GM19025 (cell line): ENCODE data around the gene EPS8L1.

Source experiments
- ATAC-seq: cut with Tn5 transposase; IDR thresholded peaks from one replicate; pipeline ENCODE4 v1.9.1; 2021; ENCODE audit warnings: mild to moderate bottlenecking, low read depth, moderate library complexity; ENCODE audit not compliant: unreplicated experiment

EPS8L1 gene

GRCh38 chr19:55079400-55080038 lies 3.9 kb downstream of the EPS8L1 start:
- ATAC-seq = no peak

- no peak for ATAC-seq
Observed at GRCh38 chr19:55080121-55080967, 4.7 kb downstream of the EPS8L1 start.

GRCh38 chr19:55080968-55081769 lies 5.5 kb downstream of the EPS8L1 start:
- ATAC-seq = peak; percentile 58

GRCh38 chr19:55081770-55082019 lies 6.0 kb downstream of the EPS8L1 start:
- ATAC-seq = no peak

GRCh38 chr19:55082020-55082851 lies 6.6 kb downstream of the EPS8L1 start:
- no peak for ATAC-seq

GRCh38 chr19:55083004-55083850 lies 7.6 kb downstream of the EPS8L1 start:
- ATAC-seq = no peak

- no peak for ATAC-seq
Observed at GRCh38 chr19:55084416-55084815, 8.7 kb downstream of the EPS8L1 start.

- ATAC-seq = no peak
Observed at GRCh38 chr19:55085923-55086715, 10.4 kb downstream of the EPS8L1 start.

- no peak for ATAC-seq
Observed at GRCh38 chr19:55086730-55087541, 11.3 kb downstream of the EPS8L1 start.

GRCh38 chr19:55087542-55087901 lies 11.9 kb downstream of the EPS8L1 start:
- no peak for ATAC-seq

- ATAC-seq = no peak
Observed at GRCh38 chr19:55088021-55088451, 12.4 kb downstream of the EPS8L1 start.

GRCh38 chr19:55088543-55089341 lies 13.1 kb downstream of the EPS8L1 start:
- no peak for ATAC-seq

- ATAC-seq = no peak
Observed at GRCh38 chr19:55089342-55089944, 13.8 kb downstream of the EPS8L1 start.

- ATAC-seq = no peak
Observed at GRCh38 chr19:55090564-55090963, 14.9 kb downstream of the EPS8L1 start.

GRCh38 chr19:55091126-55091910 lies 15.6 kb downstream of the EPS8L1 start:
- ATAC-seq = no peak

GRCh38 chr19:55091955-55092354 lies 16.3 kb downstream of the EPS8L1 start:
- no peak for ATAC-seq
